Tibial artery (tissue), 4 donors: Measurements from ENCODE around the gene MILR1.
A peak's percentile ranks its signal among the peaks of the same experiment; 100 is the strongest.

ENCODE experiments used
- DNase-seq, 2 donors: peaks; one replicate each; pipeline ENCODE4 v3.0.0-alpha.2; 2019
- H3K27ac ChIP-seq, 2 donors: fragments of 200-600 bp; sonication (generic) in 1 of 2; 1 replicate in 1 of 2; 2 replicates in 1 of 2; pipeline ENCODE4 v1.5.1; 2018 to 2019; ENCODE audit warnings: mild to moderate bottlenecking in 1 of 2
- H3K27me3 ChIP-seq, 2 donors: fragments of 200-600 bp; sonication (generic) in 1 of 2; one replicate each; pipeline versions ENCODE4 v1.5.1 to v1.6.0; 2016 to 2019
- H3K36me3 ChIP-seq, 3 donors: fragments of 200-600 bp; sonication (generic) in 2 of 3; one replicate each; pipeline ENCODE4 v1.5.1; 2016 to 2019; ENCODE audit warnings: mild to moderate bottlenecking in 2 of 3
- H3K4me1 ChIP-seq, 4 donors: fragments of 200-600 bp; sonication (generic) in 2 of 4; 1 replicate in 3 of 4; 2 replicates in 1 of 4; pipeline ENCODE4 v1.5.1; 2016 to 2019
- H3K4me3 ChIP-seq, 2 donors: fragments of 200-600 bp; sonication (generic) in 1 of 2; 1 replicate in 1 of 2; 2 replicates in 1 of 2; pipeline ENCODE4 v1.5.1; 2018 to 2019; ENCODE audit warnings: mild to moderate bottlenecking in 2 of 2
- H3K9me3 ChIP-seq, 3 donors: fragments of 200-600 bp; sonication (generic) in 1 of 3; one replicate each; pipeline ENCODE4 v1.5.1; 2016 to 2019
- CTCF ChIP-seq, 2 experiments: fragments of 200-600 bp in 1 of 2; fragments of 450-650 bp in 1 of 2; IDR thresholded peaks; one replicate each; pipeline ENCODE4 v1.5.1; 2017 to 2019; ENCODE audit warnings: antibody characterized with exemption in 2 of 2, mild to moderate bottlenecking in 1 of 2, moderate library complexity in 1 of 2
- intact Hi-C: fragments of 100-400 bp; cut with DNase I; formaldehyde crosslinking; loops from one replicate; pipeline ENCODE4 v1.15.0; 2023; ENCODE audit warnings: low total_unique reads

Gene MILR1

DNA sequence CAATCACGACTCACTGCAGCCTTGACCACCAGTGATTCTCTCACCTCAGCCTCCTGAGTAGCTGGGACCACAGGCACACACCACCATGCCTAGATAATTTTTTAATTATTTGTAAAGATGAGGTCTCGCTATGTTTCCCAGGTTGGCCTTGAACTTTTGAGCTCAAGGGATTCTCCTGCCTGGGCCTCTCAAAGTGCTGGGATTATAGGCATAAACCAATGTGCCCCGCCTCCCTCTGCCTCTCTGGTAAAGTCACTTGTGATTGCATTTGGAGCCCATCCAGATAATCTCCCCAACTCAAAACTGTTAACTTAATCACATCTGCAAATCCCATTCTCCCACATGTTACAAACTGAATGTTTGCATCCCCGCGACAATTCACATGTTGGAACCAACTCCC, 46.4 kb upstream of the MILR1 start:
- Histone ChIP-seq H3K36me3 (no peaks in the 10 kb centered on the region), H3K27ac (no peak overlapping the region), H3K4me1 (no peaks in the 10 kb centered on the region), H3K27me3 (no peaks in the 10 kb centered on the region), H3K4me3 (no peak overlapping the region), H3K9me3 (no peaks in the 10 kb centered on the region)
- DNase-seq: peak in 1 of 2 donors; percentile 13
- no peak for TF ChIP-seq CTCF (IDR thresholded peaks at IDR 0.05)
- intact Hi-C loops: no loop called here

GRCh38 chr17:64403881-64404460, 44.9 kb upstream of the MILR1 start:
- H3K27ac ChIP-seq: no peak overlapping the region
- no peaks in the 10 kb centered on the region for H3K9me3 ChIP-seq
- peak; percentile 5 to 37 for DNase-seq
- H3K36me3 ChIP-seq: no peaks in the 10 kb centered on the region
- no peak for TF ChIP-seq CTCF (IDR thresholded peaks at IDR 0.05)
- H3K27me3 ChIP-seq: no peaks in the 10 kb centered on the region
- no peak overlapping the region for H3K4me3 ChIP-seq
- no peaks in the 10 kb centered on the region for H3K4me1 ChIP-seq
- intact Hi-C loops: no loop called here

DNA sequence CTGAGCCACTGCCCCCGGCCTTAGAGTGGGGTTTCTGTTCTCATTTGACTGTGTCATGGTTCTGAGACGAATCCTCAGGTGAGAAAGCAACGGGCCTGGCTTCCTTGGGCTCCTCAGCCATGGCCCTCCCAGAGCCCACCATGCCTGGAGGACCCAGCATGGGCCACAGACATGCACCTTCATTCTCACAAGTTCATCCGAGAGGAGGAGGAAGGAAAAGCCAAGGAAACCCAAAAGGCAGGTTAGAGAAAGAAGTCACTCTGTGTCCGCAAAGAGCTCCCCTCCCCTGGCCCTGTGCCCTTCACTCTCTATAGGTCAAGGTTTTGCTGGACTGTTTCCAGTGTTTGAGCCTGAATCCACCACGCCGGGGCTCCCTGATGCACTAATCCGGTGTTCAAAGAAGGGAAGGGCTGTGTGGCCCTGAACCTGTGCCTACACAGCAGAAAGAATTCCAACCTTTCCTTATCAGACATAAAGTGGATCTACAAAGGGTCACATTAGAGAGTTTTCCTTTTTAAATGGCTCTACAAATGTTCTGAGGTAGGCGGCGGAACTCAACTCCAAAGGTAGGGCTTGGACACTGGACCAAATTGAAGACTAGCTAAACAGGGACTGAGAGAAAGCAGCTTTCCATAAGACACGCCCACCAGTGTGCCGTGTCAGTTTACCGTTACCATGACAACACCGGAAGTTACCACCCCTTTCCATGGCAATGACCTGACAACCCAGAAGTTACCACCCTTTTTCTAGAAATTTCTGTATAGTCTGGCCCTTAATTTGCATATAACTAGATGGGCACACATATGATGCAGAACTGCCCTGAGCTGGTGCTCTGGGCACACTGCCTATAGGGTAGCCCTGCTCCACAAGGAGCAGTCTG, 42.4 kb upstream of the MILR1 start:
- H3K27ac ChIP-seq: no peak overlapping the region
- no peak for TF ChIP-seq CTCF (IDR thresholded peaks at IDR 0.05)
- DNase-seq: peak in 1 of 2 donors; percentile 46

DNA sequence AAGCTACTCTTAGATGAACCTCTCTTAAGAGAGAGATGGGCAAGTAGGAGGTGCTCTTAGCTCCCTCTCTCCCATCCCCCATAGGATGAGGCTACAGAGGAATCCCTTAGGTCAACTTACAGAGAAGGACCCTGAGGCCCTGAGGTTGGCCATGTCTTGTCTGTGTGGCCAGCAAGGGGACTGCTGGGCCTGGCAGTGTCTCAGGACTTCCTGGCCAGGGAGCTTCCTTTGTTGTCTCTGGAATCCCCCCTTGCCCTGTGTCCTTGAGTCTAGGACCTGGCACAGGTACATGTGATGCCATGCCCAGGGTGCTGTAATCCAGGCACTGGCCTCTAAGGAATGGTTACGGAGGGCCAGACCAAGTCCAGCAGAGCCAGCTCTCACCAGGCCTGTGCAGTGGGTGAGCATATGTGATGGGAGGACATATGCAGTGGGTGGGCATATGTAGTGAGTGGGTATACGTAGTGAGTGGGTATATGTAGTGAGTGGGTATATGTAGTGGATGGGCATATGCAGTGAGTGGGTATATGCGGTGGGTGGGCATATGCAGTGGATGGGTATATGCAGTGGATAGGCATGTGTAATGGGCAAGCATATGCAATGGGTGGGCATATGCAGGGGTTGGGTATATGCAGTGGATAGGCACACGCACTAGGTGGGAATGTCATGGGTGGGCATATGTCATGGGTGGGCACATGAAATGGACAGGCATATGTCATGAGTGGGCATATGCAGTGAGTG, 38.0 kb upstream of the MILR1 start:
- Histone ChIP-seq H3K27me3 (no peaks in the 10 kb centered on the region), H3K36me3 (no peaks in the 10 kb centered on the region), H3K27ac (no peak overlapping the region), H3K4me3 (no peak overlapping the region), H3K9me3 (no peaks in the 10 kb centered on the region), H3K4me1 (peaks cover 0 to 8% (median 4%) of the 10 kb centered on the region in 4 donors)
- no peak for TF ChIP-seq CTCF (IDR thresholded peaks at IDR 0.05)
- DNase-seq: no peak
- intact Hi-C loops: no loop called here

More for the DNA sequence above, 42.4 kb upstream of the MILR1 start:
- Histone ChIP-seq H3K27me3 (no peaks in the 10 kb centered on the region), H3K4me1 (peaks cover 0 to 7% (median 2%) of the 10 kb centered on the region in 4 donors), H3K4me3 (no peak overlapping the region), H3K9me3 (no peaks in the 10 kb centered on the region), H3K36me3 (no peaks in the 10 kb centered on the region)
- intact Hi-C loops: no loop called here

GRCh38 chr17:64411999-64412771, 36.7 kb upstream of the MILR1 start:
- H3K27me3 ChIP-seq: no peaks in the 10 kb centered on the region
- H3K27ac ChIP-seq: no peak overlapping the region
- no peaks in the 10 kb centered on the region for H3K36me3 ChIP-seq
- H3K4me3 ChIP-seq: peak overlapping the region in 1 of 2 donors; percentile 1
- DNase-seq: peak; percentile 65 to 79
- intact Hi-C loops: no loop called here
- H3K9me3 ChIP-seq: no peaks in the 10 kb centered on the region
- H3K4me1 ChIP-seq: peaks cover 0 to 8% (median 4%) of the 10 kb centered on the region in 4 donors
- no peak for TF ChIP-seq CTCF (IDR thresholded peaks at IDR 0.05)
